Myocyte (in vitro differentiated cells): Measurements from ENCODE around the gene FOS. TPM values are rescaled to one million over a fixed set of nuclear protein-coding genes. Genes with fewer than 3 reads are reported as not detected.
A peak's percentile ranks its signal among the peaks of the same experiment; 100 is the strongest.
"Not testable (repeated sequence)": the region's sequence is repeated elsewhere in the genome, so short reads cannot be mapped to it uniquely, and the experiment has no call there.

Experiments used
- DNase-seq: peaks from one replicate; pipeline ENCODE4 v3.0.0-alpha.2; 2012; ENCODE audit warnings: low read depth
- polyA plus RNA-seq: library from polyadenylated mRNA; unstranded; fragments of >200 nt; gene quantifications from one replicate; pipeline ENCODE4 v1.2.1, GENCODE V29; 2012; ENCODE audit warnings: missing spikeins
- total RNA-seq: library from RNA; depleted of rRNA; stranded (reverse); fragments of >200 nt; gene quantifications from 2 replicates; pipeline ENCODE4 v1.2.3, GENCODE V29; 2014

FOS gene
- total RNA-seq: 22.7 and 26.5 TPM in 2 replicates
- 2.0 TPM for polyA plus RNA-seq

- DNase-seq: peak; percentile 94
These were observed at the start of gene FOS for GRCh38 chr14:75278422-75279152. Gene FOS, plus strand, starts transcription at chr14:75278828. Its CDS starts 155 bp downstream, at chr14:75278983.

- DNase-seq: no peak
These were observed 48.9 kb upstream of the FOS start for GRCh38 chr14:75229661-75230139.

GRCh38 chr14:75230140-75230792, 48.4 kb upstream of the FOS start:
- DNase-seq: peak; percentile 42

GRCh38 chr14:75231320-75231719, 47.3 kb upstream of the FOS start:
- no peak for DNase-seq

GRCh38 chr14:75232191-75232590, 46.4 kb upstream of the FOS start:
- no peak for DNase-seq

- no peak for DNase-seq
These were observed 46.0 kb upstream of the FOS start for GRCh38 chr14:75232597-75232996.

GRCh38 chr14:75234173-75235115, 44.2 kb upstream of the FOS start:
- DNase-seq: no peak

- DNase-seq: not testable (repeated sequence)
These were observed 43.4 kb upstream of the FOS start for GRCh38 chr14:75235198-75235597.

GRCh38 chr14:75236467-75236866, 42.2 kb upstream of the FOS start:
- DNase-seq: no peak

GRCh38 chr14:75236901-75237419, 41.7 kb upstream of the FOS start:
- DNase-seq: no peak

- peak; percentile 59 for DNase-seq
These were observed 39.7 kb upstream of the FOS start for GRCh38 chr14:75238756-75239455.

GRCh38 chr14:75240781-75241180, 37.8 kb upstream of the FOS start:
- DNase-seq: no peak

GRCh38 chr14:75242546-75243273, 35.9 kb upstream of the FOS start:
- peak; percentile 99 for DNase-seq

GRCh38 chr14:75244121-75244520, 34.5 kb upstream of the FOS start:
- no peak for DNase-seq

GRCh38 chr14:75246546-75247285, 31.9 kb upstream of the FOS start:
- no peak for DNase-seq

GRCh38 chr14:75247286-75247922, 31.2 kb upstream of the FOS start:
- DNase-seq: no peak

- no peak for DNase-seq
These were observed 30.7 kb upstream of the FOS start for GRCh38 chr14:75247939-75248338.

GRCh38 chr14:75249251-75249957, 29.2 kb upstream of the FOS start:
- DNase-seq: peak; percentile 92
